Astrocyte (in vitro differentiated cells and primary cell): ENCODE data around the gene NEK7. TPM values are rescaled to one million over a fixed set of nuclear protein-coding genes. Genes with fewer than 3 reads are reported as not detected.

Source experiments
- DNase-seq: peaks from one replicate; pipeline ENCODE4 v3.0.0-alpha.2; 2010; ENCODE audit warnings: low read depth
- FAIRE-seq: peaks from 2 replicates; lab custom pipeline; 2011; peaks lifted over from hg19 to GRCh38; lab: Jason Lieb, UNC
- H2AFZ ChIP-seq: 2 replicates; pipeline ENCODE4 v1.6.0; 2012; ENCODE audit warnings: low read depth, low read length, inconsistent platforms
- H3K27ac ChIP-seq: 2 replicates; pipeline ENCODE4 v1.5.1; 2011; ENCODE audit warnings: low read depth, low read length, inconsistent platforms
- H3K27me3 ChIP-seq: 2 replicates; pipeline ENCODE4 v1.6.0; 2011; ENCODE audit warnings: low read length, inconsistent platforms; ENCODE audit not compliant: insufficient read depth
- H3K36me3 ChIP-seq: 2 replicates; pipeline ENCODE4 v1.5.1; 2011; ENCODE audit warnings: low read length, inconsistent platforms; ENCODE audit not compliant: insufficient read depth
- H3K4me1 ChIP-seq: 2 replicates; pipeline ENCODE4 v1.5.1; 2011; ENCODE audit warnings: low read length, inconsistent platforms; ENCODE audit not compliant: insufficient read depth
- H3K4me2 ChIP-seq: 2 replicates; pipeline ENCODE4 v1.6.0; 2012; ENCODE audit warnings: low read length, inconsistent platforms
- H3K4me3 ChIP-seq: 2 replicates; pipeline ENCODE4 v1.5.1; 2011; ENCODE audit warnings: low read depth, mild to moderate bottlenecking, low read length, inconsistent platforms; ENCODE audit not compliant: insufficient read depth
- H3K79me2 ChIP-seq: 2 replicates; pipeline ENCODE4 v1.6.0; 2012; ENCODE audit warnings: mild to moderate bottlenecking, low read length, inconsistent platforms; ENCODE audit not compliant: insufficient read depth
- H3K9ac ChIP-seq: 2 replicates; pipeline ENCODE4 v1.6.0; 2012; ENCODE audit warnings: mild to moderate bottlenecking, low read length, inconsistent platforms
- H3K9me3 ChIP-seq: 2 replicates; pipeline ENCODE4 v1.5.1; 2012; ENCODE audit warnings: low read depth, mild to moderate bottlenecking, low read length, inconsistent platforms; ENCODE audit not compliant: insufficient read depth
- H4K20me1 ChIP-seq: 2 replicates; pipeline ENCODE4 v1.6.0; 2012; ENCODE audit warnings: low read length, inconsistent platforms; ENCODE audit not compliant: insufficient read depth
- H3K27ac Mint-ChIP-seq: one replicate; pipeline ENCODE4 v1.8.0; 2021; ENCODE audit warnings: mild to moderate bottlenecking, mixed read lengths; ENCODE audit not compliant: unreplicated experiment
- H3K27me3 Mint-ChIP-seq: one replicate; pipeline ENCODE4 v1.8.0; 2021; ENCODE audit warnings: low read depth, mixed read lengths; ENCODE audit not compliant: unreplicated experiment
- H3K36me3 Mint-ChIP-seq: one replicate; pipeline ENCODE4 v1.8.0; 2021; ENCODE audit warnings: low read depth, mixed read lengths; ENCODE audit not compliant: unreplicated experiment
- H3K4me1 Mint-ChIP-seq: one replicate; pipeline ENCODE4 v1.8.0; 2021; ENCODE audit warnings: low read depth, mixed read lengths; ENCODE audit not compliant: unreplicated experiment
- H3K4me3 Mint-ChIP-seq: one replicate; pipeline ENCODE4 v1.8.0; 2021; ENCODE audit warnings: mild to moderate bottlenecking, moderate library complexity, mixed read lengths; ENCODE audit not compliant: unreplicated experiment
- H3K9me3 Mint-ChIP-seq: one replicate; pipeline ENCODE4 v1.8.0; 2021; ENCODE audit warnings: mild to moderate bottlenecking, mixed read lengths; ENCODE audit not compliant: unreplicated experiment
- EZH2 ChIP-seq: IDR thresholded peaks from 2 replicates; pipeline ENCODE4 v1.6.1; 2012; ENCODE audit warnings: mild to moderate bottlenecking, low read length, inconsistent platforms; ENCODE audit not compliant: insufficient read depth
- total RNA-seq: library from RNA; stranded (reverse); gene quantifications from 2 replicates; pipeline ENCODE4 v1.2.1, GENCODE V29; 2021
- TF ChIP-seq, protein P1 (sequence below): IDR thresholded peaks from 2 replicates; pipeline ENCODE4 v1.5.1; 2011; ENCODE audit warnings: low read depth, mild to moderate bottlenecking, inconsistent platforms, low read length, moderate library complexity; ENCODE audit not compliant: insufficient read depth

The NEK7 gene
- total RNA-seq, 1 donor from 2014 or later, result 125 TPM

DNA sequence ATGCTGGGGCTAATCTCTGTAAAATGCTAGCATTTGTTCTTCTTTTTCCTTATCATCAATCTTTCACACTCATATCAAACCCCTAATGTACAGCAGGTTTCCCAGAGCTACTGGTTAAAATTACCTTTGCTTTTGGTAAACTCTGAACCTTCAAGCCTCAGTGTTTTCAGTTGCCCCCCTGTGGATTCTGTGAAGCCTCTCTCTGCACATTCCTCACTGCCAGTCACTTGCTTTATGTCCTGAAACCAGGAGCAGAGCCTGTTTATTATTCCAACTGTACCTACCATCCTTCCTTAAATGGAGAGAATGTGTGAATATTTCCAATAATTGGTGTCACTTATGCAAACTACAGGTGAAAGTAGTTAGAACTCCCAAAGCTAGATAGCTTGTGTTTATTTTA is 134.2 kb downstream of the NEK7 start:
- no peaks in the 10 kb centered on the region for H3K27me3 Mint-ChIP-seq
- no peak overlapping the region for H3K4me2 ChIP-seq
- H3K36me3 Mint-ChIP-seq, result no peaks in the 10 kb centered on the region
- no peaks in the 10 kb centered on the region for H3K9me3 Mint-ChIP-seq
- DNase-seq, result no peak
- H3K27ac ChIP-seq, result no peak overlapping the region
- peaks cover 13% of the 10 kb centered on the region for H3K4me1 Mint-ChIP-seq
- H3K79me2 ChIP-seq, result peaks cover 11% of the 10 kb centered on the region
- peaks cover 14% of the 10 kb centered on the region for H3K4me1 ChIP-seq
- H3K4me3 Mint-ChIP-seq, result peak overlapping the region; percentile 1
- no peak overlapping the region for H2AFZ ChIP-seq
- H3K9ac ChIP-seq, result no peak overlapping the region
- FAIRE-seq, result no peak
- H3K27ac Mint-ChIP-seq, result no peak overlapping the region
- H4K20me1 ChIP-seq, result no peaks in the 10 kb centered on the region
- H3K27me3 ChIP-seq, result no peaks in the 10 kb centered on the region
- TF ChIP-seq, protein P1, sequence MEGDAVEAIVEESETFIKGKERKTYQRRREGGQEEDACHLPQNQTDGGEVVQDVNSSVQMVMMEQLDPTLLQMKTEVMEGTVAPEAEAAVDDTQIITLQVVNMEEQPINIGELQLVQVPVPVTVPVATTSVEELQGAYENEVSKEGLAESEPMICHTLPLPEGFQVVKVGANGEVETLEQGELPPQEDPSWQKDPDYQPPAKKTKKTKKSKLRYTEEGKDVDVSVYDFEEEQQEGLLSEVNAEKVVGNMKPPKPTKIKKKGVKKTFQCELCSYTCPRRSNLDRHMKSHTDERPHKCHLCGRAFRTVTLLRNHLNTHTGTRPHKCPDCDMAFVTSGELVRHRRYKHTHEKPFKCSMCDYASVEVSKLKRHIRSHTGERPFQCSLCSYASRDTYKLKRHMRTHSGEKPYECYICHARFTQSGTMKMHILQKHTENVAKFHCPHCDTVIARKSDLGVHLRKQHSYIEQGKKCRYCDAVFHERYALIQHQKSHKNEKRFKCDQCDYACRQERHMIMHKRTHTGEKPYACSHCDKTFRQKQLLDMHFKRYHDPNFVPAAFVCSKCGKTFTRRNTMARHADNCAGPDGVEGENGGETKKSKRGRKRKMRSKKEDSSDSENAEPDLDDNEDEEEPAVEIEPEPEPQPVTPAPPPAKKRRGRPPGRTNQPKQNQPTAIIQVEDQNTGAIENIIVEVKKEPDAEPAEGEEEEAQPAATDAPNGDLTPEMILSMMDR, result no peak
- no peak for TF ChIP-seq EZH2
- peaks cover 23% of the 10 kb centered on the region for H3K36me3 ChIP-seq
- no peaks in the 10 kb centered on the region for H3K9me3 ChIP-seq
- H3K4me3 ChIP-seq, result no peak overlapping the region

GRCh38 chr1:198291924-198292323 is 135.1 kb downstream of the NEK7 start:
- no peaks in the 10 kb centered on the region for H3K36me3 Mint-ChIP-seq
- H3K9me3 Mint-ChIP-seq, result no peaks in the 10 kb centered on the region

GRCh38 chr1:198295225-198295624 is 138.4 kb downstream of the NEK7 start:
- FAIRE-seq, result no peak

More at GRCh38 chr1:198291924-198292323, 135.1 kb downstream of the NEK7 start:
- H3K4me1 ChIP-seq, result peaks cover 14% of the 10 kb centered on the region
- no peak overlapping the region for H3K4me3 Mint-ChIP-seq
- no peak overlapping the region for H3K4me2 ChIP-seq
- peaks cover 13% of the 10 kb centered on the region for H3K4me1 Mint-ChIP-seq
- no peaks in the 10 kb centered on the region for H3K27me3 Mint-ChIP-seq
- H3K36me3 ChIP-seq, result peaks cover 24% of the 10 kb centered on the region
- no peak overlapping the region for H3K9ac ChIP-seq
- H3K4me3 ChIP-seq, result no peak overlapping the region
- no peak overlapping the region for H3K27ac ChIP-seq
- DNase-seq (no peak), FAIRE-seq (no peak)
- no peak overlapping the region for H2AFZ ChIP-seq
- peaks cover 7% of the 10 kb centered on the region for H3K79me2 ChIP-seq
- no peaks in the 10 kb centered on the region for H3K27me3 ChIP-seq
- H3K27ac Mint-ChIP-seq, result no peak overlapping the region
- H4K20me1 ChIP-seq, result no peaks in the 10 kb centered on the region
- no peaks in the 10 kb centered on the region for H3K9me3 ChIP-seq
- no peak for TF ChIP-seq EZH2
- TF ChIP-seq, protein P1, result no peak

More at GRCh38 chr1:198295225-198295624, 138.4 kb downstream of the NEK7 start:
- no peak overlapping the region for H3K27ac ChIP-seq
- TF ChIP-seq EZH2, result no peak
- TF ChIP-seq, protein P1, result no peak
- no peak overlapping the region for H3K4me3 ChIP-seq
- no peaks in the 10 kb centered on the region for H3K4me1 ChIP-seq
- H4K20me1 ChIP-seq, result peaks cover 2% of the 10 kb centered on the region
- H3K27ac Mint-ChIP-seq, result no peak overlapping the region
- H3K4me2 ChIP-seq, result no peak overlapping the region
- peaks cover 3% of the 10 kb centered on the region for H3K79me2 ChIP-seq
- no peaks in the 10 kb centered on the region for H3K9me3 Mint-ChIP-seq
- no peak overlapping the region for H3K4me3 Mint-ChIP-seq
- peaks cover 39% of the 10 kb centered on the region for H3K36me3 ChIP-seq
- H3K27me3 ChIP-seq, result no peaks in the 10 kb centered on the region
- H2AFZ ChIP-seq, result no peak overlapping the region
- DNase-seq, result no peak
- H3K4me1 Mint-ChIP-seq, result peaks cover 7% of the 10 kb centered on the region
- no peaks in the 10 kb centered on the region for H3K9me3 ChIP-seq
- no peaks in the 10 kb centered on the region for H3K27me3 Mint-ChIP-seq
- peaks cover 4% of the 10 kb centered on the region for H3K36me3 Mint-ChIP-seq
- H3K9ac ChIP-seq, result no peak overlapping the region
